Loucy (cell line): ENCODE measurements around the gene ZNF195.
"Not testable (repeated sequence)": the region's sequence is repeated elsewhere in the genome, so short reads cannot be mapped to it uniquely, and the experiment has no call there.

Source experiments
- H2AFZ ChIP-seq: fragments of 200-600 bp; sonication (generic); 2 replicates; pipeline ENCODE4 v1.6.0; 2016; ENCODE audit warnings: antibody characterized with exemption, mild to moderate bottlenecking, low read length, moderate library complexity
- H3F3A ChIP-seq: fragments of 200-600 bp; 2 replicates; pipeline ENCODE4 v1.6.0; 2016; ENCODE audit warnings: antibody characterized with exemption, low read depth, mild to moderate bottlenecking
- H3K27me3 ChIP-seq: fragments of 200-600 bp; sonication (generic); 2 replicates; pipeline ENCODE4 v1.6.1; 2014; ENCODE audit warnings: low read length, mild to moderate bottlenecking; ENCODE audit not compliant: insufficient read depth, poor library complexity, severe bottlenecking
- H3K36me3 ChIP-seq: fragments of 200-600 bp; sonication (generic); 2 replicates; pipeline ENCODE4 v1.6.1; 2016; ENCODE audit warnings: low read length; ENCODE audit not compliant: insufficient read depth
- H3K4me1 ChIP-seq: fragments of 200-600 bp; sonication (generic); 2 replicates; pipeline ENCODE4 v1.5.1; 2014; ENCODE audit warnings: low read length, mild to moderate bottlenecking; ENCODE audit not compliant: insufficient read depth, poor library complexity, severe bottlenecking
- H3K4me2 ChIP-seq: fragments of 200-600 bp; sonication (generic); 2 replicates; pipeline ENCODE4 v1.6.0; 2014; ENCODE audit warnings: antibody characterized with exemption, low read length, low read depth, mild to moderate bottlenecking; ENCODE audit not compliant: poor library complexity, severe bottlenecking
- H3K4me3 ChIP-seq: fragments of 200-600 bp; sonication (generic); 2 replicates; pipeline ENCODE4 v1.5.1; 2014; ENCODE audit warnings: low read length, mild to moderate bottlenecking, mixed read lengths; ENCODE audit not compliant: poor library complexity, severe bottlenecking
- H3K79me2 ChIP-seq: fragments of 200-600 bp; sonication (generic); 2 replicates; pipeline ENCODE4 v1.6.1; 2014; ENCODE audit warnings: low read length; ENCODE audit not compliant: insufficient read depth
- H3K9ac ChIP-seq: fragments of 200-600 bp; sonication (generic); 2 replicates; pipeline ENCODE4 v1.6.0; 2014; ENCODE audit warnings: mild to moderate bottlenecking, low read depth, low read length, moderate library complexity; ENCODE audit not compliant: poor library complexity, severe bottlenecking
- H3K9me2 ChIP-seq: fragments of 200-600 bp; sonication (generic); replicated peaks from 2 replicates; pipeline ENCODE4 v1.6.1; 2016; ENCODE audit warnings: low read depth, low read length, mixed read lengths
- H3K9me3 ChIP-seq: fragments of 200-600 bp; sonication (generic); 2 replicates; pipeline ENCODE4 v1.6.1; 2014; ENCODE audit warnings: mild to moderate bottlenecking, antibody characterized with exemption, low read length, low read depth; ENCODE audit not compliant: insufficient read depth
- H4K20me1 ChIP-seq: fragments of 200-600 bp; sonication (generic); 2 replicates; pipeline ENCODE4 v1.6.0; 2014; ENCODE audit warnings: antibody characterized with exemption, low read length, mild to moderate bottlenecking; ENCODE audit not compliant: insufficient read depth, poor library complexity, severe bottlenecking
- TF ChIP-seq, protein P1 (sequence below): fragments of 200-600 bp; sonication (generic); conservative IDR thresholded peaks from 2 replicates; pipeline ENCODE4 v1.5.1; 2014; ENCODE audit warnings: mild to moderate bottlenecking, antibody characterized with exemption, low read length

Gene ZNF195

DNA sequence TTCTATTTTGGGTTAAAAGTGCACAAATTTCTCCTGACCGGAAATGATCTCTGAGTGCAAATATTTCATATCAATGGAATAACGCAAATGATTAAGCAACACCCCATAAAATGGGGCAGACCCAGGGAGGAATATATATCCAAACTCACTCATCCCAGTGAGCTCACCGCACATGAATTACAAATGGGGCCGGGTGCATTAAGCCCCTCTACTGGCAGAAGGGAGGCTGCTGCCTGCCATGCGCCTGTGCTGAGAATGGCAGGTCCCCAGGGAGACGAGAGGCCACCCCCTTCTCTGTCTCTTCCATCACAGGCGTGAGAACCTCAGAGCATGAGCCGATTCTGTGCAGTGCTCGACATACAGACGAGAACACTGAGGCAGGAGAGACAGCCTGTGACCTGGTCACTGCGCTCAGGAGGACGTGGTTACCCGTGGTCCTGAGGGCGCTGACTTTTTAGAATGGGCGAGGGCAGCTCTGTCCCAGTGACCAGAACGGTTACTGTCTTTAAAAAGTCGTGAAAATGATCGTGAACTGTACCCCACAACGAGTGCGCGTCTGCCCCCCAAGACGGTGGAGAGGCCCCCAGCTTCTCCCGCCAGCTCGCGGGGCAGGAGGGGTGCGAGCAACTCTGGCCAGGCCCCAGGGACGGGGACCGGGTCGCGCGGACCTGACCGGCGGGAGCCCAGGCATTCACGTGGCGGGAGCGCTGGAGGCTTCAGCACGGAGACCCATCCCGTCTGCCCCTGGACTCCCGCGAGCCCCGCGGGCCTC, 42.8 kb upstream of the ZNF195 start:
- H3K4me2 ChIP-seq: peak overlapping the region; percentile 90
- not testable (repeated sequence) for H3K27me3 ChIP-seq, H4K20me1 ChIP-seq, H3K4me1 ChIP-seq, H3K9me3 ChIP-seq, H3K79me2 ChIP-seq, H3K36me3 ChIP-seq, H3F3A ChIP-seq, H3K9me2 ChIP-seq
- peak overlapping the region; percentile 80 for H2AFZ ChIP-seq
- peak overlapping the region; percentile 75 for H3K4me3 ChIP-seq
- peak overlapping the region; percentile 68 for H3K9ac ChIP-seq

DNA sequence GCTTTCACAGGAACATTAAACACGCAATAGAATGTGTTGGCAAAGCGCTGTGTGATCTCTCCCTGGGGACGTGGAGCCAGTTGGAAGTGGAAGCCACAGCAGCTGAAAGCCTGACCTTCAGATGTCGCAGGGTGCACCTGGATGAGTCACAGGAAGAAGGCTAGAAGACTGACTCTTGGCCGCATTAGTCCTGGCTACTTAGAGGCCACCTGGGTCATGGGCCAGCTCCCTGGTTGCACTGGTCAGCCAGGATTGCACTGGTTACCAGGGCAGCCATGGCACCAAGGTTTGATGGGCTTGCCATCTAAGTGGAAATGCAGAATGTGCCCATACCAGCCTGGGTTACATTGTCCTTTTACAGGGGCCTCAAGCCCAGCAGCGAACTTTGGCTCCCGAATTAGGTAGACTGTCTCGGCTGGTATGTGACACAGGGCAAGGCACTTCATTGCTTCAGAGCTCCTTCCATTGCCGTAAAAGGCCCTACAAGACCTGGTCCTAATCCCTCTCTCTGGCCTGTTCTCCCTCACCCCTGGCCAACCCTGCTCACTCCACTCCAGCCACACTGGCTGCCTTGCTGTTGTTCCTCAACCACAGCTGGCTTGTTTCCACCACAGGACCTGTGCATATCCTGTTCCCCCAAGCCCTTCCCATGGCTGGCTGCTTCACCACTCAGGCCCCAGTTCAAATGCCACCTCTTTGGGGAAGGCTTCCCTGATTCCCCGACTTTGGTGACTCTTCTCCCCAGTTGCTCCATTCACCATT, 41.5 kb upstream of the ZNF195 start:
- not testable (repeated sequence) for H3K27me3 ChIP-seq, H3K4me1 ChIP-seq, H3K9ac ChIP-seq, H3F3A ChIP-seq, H3K79me2 ChIP-seq, H3K4me3 ChIP-seq, H3K4me2 ChIP-seq, H3K36me3 ChIP-seq, H4K20me1 ChIP-seq, H2AFZ ChIP-seq, H3K9me2 ChIP-seq, H3K9me3 ChIP-seq

DNA sequence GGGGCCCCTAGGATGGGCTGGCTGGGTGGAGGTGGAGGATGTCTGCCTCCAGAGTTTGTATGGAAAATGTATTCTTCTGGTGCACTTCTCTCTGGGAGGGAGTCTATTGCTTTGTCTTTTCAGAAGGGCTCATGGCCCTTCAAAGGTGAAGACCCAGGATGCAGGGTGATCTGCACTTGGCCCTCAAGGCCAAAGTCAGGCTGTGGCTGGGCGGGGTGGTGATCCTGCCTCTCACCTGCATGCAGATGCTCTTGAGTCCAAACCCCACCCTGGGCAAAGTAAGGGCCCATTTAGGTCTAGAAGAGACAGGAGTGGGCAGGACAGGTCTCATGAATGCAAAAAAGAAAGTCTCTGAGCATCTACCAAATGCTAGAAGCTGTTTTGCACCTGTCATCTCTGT, 40.5 kb upstream of the ZNF195 start:
- H3K36me3 ChIP-seq, H3K27me3 ChIP-seq, H2AFZ ChIP-seq, H3K9ac ChIP-seq, H3K9me3 ChIP-seq, H3K9me2 ChIP-seq, H3K79me2 ChIP-seq, H3K4me1 ChIP-seq, H3K4me2 ChIP-seq, H3F3A ChIP-seq, H3K4me3 ChIP-seq, H4K20me1 ChIP-seq: not testable (repeated sequence)

DNA sequence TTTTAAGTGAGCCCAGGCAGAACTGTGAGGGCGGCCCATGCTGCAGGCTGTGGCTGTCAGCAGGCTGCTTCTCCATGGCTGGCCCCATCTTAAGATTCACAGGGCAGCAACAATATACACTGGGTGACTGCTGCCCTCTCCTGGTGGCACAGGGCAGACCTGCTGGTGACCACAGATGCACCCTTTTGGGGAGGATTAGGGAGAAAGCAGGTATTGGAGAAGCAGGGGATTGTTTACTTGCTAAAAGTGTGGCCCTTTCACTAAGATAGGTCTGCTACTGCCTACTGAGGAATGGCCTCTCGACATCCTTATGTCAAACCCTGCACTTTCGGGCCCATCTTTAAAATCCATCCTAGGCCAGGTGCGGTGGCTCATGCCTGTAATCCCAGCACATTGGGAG, 38.1 kb upstream of the ZNF195 start:
- not testable (repeated sequence) for H3K36me3 ChIP-seq, H3K9ac ChIP-seq, H3F3A ChIP-seq, H3K4me2 ChIP-seq, H3K79me2 ChIP-seq, H4K20me1 ChIP-seq, H3K4me3 ChIP-seq, H3K27me3 ChIP-seq, H3K9me2 ChIP-seq, H3K9me3 ChIP-seq, H3K4me1 ChIP-seq, H2AFZ ChIP-seq
- TF ChIP-seq, protein P1, sequence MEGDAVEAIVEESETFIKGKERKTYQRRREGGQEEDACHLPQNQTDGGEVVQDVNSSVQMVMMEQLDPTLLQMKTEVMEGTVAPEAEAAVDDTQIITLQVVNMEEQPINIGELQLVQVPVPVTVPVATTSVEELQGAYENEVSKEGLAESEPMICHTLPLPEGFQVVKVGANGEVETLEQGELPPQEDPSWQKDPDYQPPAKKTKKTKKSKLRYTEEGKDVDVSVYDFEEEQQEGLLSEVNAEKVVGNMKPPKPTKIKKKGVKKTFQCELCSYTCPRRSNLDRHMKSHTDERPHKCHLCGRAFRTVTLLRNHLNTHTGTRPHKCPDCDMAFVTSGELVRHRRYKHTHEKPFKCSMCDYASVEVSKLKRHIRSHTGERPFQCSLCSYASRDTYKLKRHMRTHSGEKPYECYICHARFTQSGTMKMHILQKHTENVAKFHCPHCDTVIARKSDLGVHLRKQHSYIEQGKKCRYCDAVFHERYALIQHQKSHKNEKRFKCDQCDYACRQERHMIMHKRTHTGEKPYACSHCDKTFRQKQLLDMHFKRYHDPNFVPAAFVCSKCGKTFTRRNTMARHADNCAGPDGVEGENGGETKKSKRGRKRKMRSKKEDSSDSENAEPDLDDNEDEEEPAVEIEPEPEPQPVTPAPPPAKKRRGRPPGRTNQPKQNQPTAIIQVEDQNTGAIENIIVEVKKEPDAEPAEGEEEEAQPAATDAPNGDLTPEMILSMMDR: peak; percentile 47

DNA sequence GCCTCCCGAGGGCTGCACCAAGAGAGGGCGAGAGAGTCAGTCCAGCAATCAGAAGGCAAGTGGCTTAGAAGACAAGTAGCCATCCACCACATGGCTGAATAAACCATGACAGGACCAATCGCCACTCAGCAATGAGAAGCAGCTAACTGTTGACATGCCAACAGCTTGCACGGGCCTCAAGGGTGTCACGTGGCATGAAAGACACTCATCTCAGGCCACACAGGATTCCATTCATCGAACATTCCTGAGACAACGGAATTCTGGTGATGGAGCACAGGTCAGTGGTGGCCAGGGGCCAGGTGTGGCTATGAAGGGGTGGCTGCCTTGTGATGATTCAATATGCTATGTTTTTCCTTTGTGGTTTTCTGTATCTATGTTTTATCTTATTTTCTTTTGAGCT, 36.4 kb upstream of the ZNF195 start:
- H3K36me3 ChIP-seq, H2AFZ ChIP-seq, H3K4me1 ChIP-seq, H3K4me3 ChIP-seq, H3K79me2 ChIP-seq, H4K20me1 ChIP-seq, H3K9me2 ChIP-seq, H3K27me3 ChIP-seq, H3K9ac ChIP-seq, H3K9me3 ChIP-seq, H3F3A ChIP-seq, H3K4me2 ChIP-seq: not testable (repeated sequence)

DNA sequence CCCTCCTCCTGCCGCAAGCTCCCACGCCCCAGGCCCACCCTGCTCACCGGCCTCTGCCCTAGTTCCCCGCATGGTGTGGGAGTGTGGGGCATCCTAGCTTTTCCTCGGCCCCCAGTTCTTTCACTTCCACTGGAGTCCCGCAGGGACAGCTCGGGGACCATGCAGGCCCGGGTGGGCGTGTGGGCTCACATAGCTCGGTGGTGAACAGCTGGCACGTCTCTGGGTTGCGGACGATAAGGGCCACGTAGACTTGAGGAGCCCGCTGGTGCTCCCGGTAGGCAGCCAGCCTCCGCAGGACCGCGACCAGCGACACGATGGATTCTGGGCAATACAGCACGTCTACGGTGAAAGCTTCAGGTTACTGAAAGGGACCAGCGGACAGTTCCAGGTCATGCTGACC, 34.7 kb upstream of the ZNF195 start:
- not testable (repeated sequence) for H3K9me3 ChIP-seq, H3K9ac ChIP-seq, H3K4me2 ChIP-seq, H3F3A ChIP-seq, H3K9me2 ChIP-seq, H3K27me3 ChIP-seq, H4K20me1 ChIP-seq, H3K4me3 ChIP-seq, H3K79me2 ChIP-seq, H3K36me3 ChIP-seq, H2AFZ ChIP-seq, H3K4me1 ChIP-seq
